GM12875 (cell line): ENCODE measurements around the gene NUDT4B.
"Not testable (repeated sequence)": the region's sequence is repeated elsewhere in the genome, so short reads cannot be mapped to it uniquely, and the experiment has no call there.

Experiments
- H3K4me3 ChIP-seq: one replicate; pipeline ENCODE4 v1.5.1; 2011; ENCODE audit warnings: low read depth, low read length, control low read depth

The NUDT4B gene

GRCh38 chr1:148735538-148735937 is 13.0 kb upstream of the NUDT4B start:
- not testable (repeated sequence) for H3K4me3 ChIP-seq

GRCh38 chr1:148738667-148739066 is 9.9 kb upstream of the NUDT4B start:
- H3K4me3 ChIP-seq = not testable (repeated sequence)

DNA sequence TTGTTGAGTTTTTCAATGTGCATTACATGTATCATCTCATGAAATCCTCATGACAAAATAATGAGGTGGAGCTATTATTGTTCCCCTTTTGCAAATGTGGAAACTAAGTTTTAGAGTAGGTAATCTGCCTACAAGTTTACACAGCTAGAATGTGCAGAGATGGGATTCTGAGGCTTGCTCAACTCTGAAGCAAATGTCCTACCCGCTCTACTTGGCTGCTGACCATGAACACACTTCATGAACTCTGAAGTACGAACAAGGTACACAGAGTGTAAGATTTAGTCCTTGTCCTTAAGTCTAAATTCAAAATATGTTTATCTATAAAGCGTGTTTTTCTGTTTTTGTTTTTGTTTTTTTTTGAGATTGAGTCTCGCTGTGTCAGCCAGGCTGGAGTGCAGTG is 5.4 kb upstream of the NUDT4B start:
- not testable (repeated sequence) for H3K4me3 ChIP-seq

- not testable (repeated sequence) for H3K4me3 ChIP-seq
These were observed 4.6 kb upstream of the NUDT4B start for GRCh38 chr1:148743726-148744720.

DNA sequence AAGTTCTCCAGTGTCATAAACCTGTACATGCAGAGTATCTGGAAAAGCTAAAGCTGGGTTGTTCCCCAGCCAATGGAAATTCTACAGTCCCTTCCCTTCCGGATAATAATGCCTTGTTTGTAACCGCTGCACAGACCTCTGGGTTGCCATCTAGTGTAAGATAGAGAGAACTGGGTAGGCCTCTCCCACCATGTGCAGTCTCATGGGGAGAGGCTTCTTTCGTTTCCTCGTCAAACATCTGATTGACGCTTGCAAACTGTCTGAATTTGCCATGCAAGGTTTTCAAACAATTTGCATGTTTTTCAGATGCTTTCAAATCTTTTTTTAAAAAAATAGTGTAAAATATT is 734 bp downstream of the NUDT4B start:
- H3K4me3 ChIP-seq = not testable (repeated sequence)

DNA sequence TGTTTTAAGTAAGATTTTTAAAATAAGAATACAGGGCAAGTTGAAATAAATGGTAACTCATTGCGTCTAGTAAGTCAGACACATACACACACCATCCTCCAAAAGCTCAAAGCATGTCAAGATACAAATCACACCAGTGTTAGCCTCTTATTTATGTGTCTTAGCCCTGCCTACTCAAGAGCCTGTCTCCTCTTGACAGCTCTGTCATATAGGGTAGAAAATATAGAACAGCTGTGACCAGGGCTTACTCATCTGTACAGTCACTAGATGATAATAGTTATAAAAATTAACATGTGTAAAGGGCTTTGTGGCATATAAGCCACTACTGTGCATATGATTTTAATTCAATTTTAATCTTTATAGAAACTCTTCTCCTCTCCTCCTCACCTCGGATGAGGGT is 7.7 kb downstream of the NUDT4B start:
- H3K4me3 ChIP-seq = not testable (repeated sequence)

DNA sequence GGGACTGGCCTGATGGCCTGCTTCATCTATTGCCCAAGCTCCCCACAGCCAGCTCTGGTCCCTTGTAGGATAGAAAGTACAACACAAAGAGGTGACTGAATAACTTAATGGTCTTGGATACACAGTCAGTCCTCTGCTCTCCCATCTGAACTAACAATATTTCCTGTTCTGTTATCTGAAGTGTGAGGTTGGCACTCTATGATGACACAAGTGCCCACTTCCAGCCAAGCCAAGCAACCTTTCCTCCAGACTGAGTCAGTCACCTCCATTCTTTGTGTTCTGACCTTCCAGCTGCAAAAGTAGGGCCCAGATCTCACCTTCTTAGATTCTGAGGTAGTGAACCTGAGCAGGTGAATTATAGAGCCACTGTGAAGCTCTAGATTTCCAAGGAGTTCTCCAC is 8.9 kb downstream of the NUDT4B start:
- not testable (repeated sequence) for H3K4me3 ChIP-seq

DNA sequence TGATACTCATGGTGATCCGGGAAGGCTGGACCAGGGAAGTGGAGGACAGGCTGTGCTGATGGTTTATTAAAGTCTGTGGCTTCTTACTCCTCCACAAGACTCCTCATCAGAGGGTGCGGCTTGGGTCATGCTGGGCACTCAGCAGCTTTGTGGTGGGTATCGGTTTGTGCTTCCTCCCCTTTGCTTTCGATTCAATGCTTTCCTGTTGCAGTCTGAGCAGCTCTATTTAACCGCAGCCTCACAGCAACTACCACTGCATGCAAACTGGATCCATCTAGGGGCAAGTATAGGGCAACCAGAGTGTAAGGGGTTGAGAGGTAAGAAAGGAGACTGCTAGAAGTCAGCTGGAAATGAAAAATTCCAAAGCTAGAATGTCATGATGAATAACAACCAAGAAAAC is 9.8 kb downstream of the NUDT4B start:
- not testable (repeated sequence) for H3K4me3 ChIP-seq

DNA sequence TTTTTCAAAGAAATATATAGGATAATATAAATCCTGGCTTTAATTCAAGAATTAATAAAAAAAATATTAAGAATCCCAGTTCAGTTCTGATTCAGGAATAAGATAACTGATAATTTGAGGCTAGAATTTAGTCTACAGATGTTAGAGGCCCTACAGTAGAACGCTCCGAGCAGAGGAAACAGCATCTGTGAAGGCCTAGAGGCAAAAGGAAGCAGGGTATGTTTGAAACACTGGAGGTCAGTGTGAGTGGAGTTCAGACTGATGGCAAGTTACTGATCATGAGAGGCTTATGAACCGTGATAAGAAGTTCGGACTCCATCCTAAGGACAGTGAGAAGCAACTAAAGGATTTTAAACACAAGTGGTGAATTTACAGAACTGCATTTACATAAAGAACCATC is 10.4 kb downstream of the NUDT4B start:
- H3K4me3 ChIP-seq = not testable (repeated sequence)

GRCh38 chr1:148759749-148760148 is 11.2 kb downstream of the NUDT4B start:
- not testable (repeated sequence) for H3K4me3 ChIP-seq

DNA sequence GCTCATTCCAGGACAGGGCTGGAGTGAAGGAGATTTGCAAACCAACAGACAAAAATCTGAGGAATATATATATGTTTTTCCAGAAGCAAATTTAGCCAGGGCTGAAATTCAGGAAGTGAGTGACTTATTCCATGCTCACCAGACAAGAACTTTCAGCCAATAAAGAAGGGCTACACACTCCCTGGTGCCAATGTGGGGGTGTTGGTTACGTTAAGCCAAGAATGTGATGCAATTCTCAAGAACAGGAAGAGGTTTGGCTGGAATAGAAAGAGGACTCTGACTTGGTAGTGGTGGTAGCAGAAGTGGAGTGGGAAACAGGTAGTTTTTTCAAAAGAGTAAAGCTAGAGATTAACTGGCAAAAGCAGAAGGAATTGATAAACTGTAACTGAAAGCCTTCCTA is 11.6 kb downstream of the NUDT4B start:
- H3K4me3 ChIP-seq = not testable (repeated sequence)

- H3K4me3 ChIP-seq = not testable (repeated sequence)
These were observed 12.8 kb downstream of the NUDT4B start for GRCh38 chr1:148761360-148761759.

GRCh38 chr1:148765238-148766019 is 16.9 kb downstream of the NUDT4B start:
- not testable (repeated sequence) for H3K4me3 ChIP-seq

- H3K4me3 ChIP-seq = not testable (repeated sequence)
These were observed 20.0 kb downstream of the NUDT4B start for GRCh38 chr1:148768541-148768940.

DNA sequence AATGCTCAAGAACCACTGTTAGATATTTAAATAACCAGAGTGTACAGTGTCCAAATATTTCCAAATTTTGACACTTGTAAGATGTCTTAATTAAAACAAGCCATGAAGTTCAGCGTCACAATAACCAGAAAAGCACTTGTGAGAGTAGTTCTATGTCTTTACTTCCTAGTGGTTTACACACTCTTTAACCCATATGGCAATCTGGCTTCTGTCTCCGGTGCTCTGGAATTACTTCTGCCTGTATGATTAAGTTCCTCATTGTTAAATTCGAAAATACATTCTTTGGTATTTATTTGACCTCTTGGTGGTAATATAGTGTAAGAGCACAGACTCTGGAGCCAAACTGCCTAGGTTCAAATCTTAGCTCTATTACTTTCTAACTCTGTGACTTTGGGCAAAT is 20.9 kb downstream of the NUDT4B start:
- not testable (repeated sequence) for H3K4me3 ChIP-seq

GRCh38 chr1:148773690-148774089 is 25.1 kb downstream of the NUDT4B start:
- H3K4me3 ChIP-seq = not testable (repeated sequence)

- not testable (repeated sequence) for H3K4me3 ChIP-seq
These were observed 25.5 kb downstream of the NUDT4B start for GRCh38 chr1:148774102-148774501.

DNA sequence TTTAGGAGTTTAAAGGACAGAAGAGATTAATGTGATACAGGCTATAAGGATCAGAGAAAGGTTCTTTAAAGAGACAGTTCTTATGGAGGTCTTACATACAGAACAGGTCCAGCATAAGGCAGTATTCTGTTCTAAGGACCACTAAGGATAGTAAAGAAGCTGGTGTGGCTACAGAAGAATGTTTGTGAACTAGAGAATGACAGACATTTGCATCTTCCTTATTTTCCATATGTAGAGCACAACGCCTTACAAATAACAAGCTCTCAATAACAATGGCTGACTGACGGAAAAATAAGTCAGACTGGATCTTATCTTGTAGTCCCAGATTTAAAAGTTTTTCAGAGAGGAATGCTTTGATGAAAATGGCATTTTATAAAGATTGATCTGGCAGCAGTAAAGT is 26.7 kb downstream of the NUDT4B start:
- not testable (repeated sequence) for H3K4me3 ChIP-seq

DNA sequence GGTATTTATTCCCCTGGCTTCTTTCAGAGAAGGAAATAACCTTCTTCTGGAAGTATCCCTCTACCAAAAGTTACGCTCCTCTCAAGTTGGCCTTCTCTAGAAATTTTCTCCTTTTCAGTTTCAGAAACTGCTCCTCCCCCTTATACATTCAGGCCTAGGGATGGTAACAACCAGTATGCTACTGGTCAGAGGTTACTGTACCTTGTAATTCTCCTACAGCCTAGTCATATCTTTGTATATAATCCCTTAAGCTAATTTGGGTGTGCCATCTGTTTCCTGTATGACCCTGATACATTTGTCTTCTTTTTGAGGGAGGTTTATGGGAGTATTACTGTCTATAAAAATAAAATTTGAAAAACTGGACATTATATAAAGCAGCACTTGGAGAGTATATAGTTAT is 29.1 kb downstream of the NUDT4B start:
- not testable (repeated sequence) for H3K4me3 ChIP-seq

GRCh38 chr1:148780404-148780803 is 31.8 kb downstream of the NUDT4B start:
- not testable (repeated sequence) for H3K4me3 ChIP-seq

GRCh38 chr1:148791543-148792099 is 43.0 kb downstream of the NUDT4B start:
- not testable (repeated sequence) for H3K4me3 ChIP-seq
